ENCODE results near the gene GSK3B. TPM values are rescaled to one million over a fixed set of nuclear protein-coding genes. Genes with fewer than 3 reads are reported as not detected.

GSK3B gene
- total RNA-seq, 1 donor from 2014 or later: 88.6 TPM

- no peak overlapping the region for H3K27ac ChIP-seq
- no peaks in the 10 kb centered on the region for H3K36me3 ChIP-seq
- TF ChIP-seq CTCF (IDR thresholded peaks at IDR 0.05): no peak
- TF ChIP-seq EZH2 (IDR thresholded peaks at IDR 0.05): no peak
- TF ChIP-seq EZH2phosphoT487 (IDR thresholded peaks at IDR 0.05): no peak
- Mint-ChIP-seq H3K27ac (no peak overlapping the region), H3K9me3 (no peaks in the 10 kb centered on the region), H3K36me3 (no peaks in the 10 kb centered on the region), H3K27me3 (ENCODE audit: insufficient read depth, low read depth) (peaks cover 3% of the 10 kb centered on the region), H3K4me3 (no peak overlapping the region), H3K4me1 (peaks cover 36% of the 10 kb centered on the region)
- no peaks in the 10 kb centered on the region for H4K20me1 ChIP-seq (ENCODE audit: low read depth)
- peaks cover 19% of the 10 kb centered on the region for H3F3A ChIP-seq (ENCODE audit: low read depth)
- H3K27me3 ChIP-seq: no peaks in the 10 kb centered on the region
- H3K4me1 ChIP-seq: peaks cover 7% of the 10 kb centered on the region
- no peak overlapping the region for H3K9ac ChIP-seq
- H3K4me3 ChIP-seq: no peak overlapping the region
- DNase-seq (ENCODE audit: low spot score): no peak
- no peaks in the 10 kb centered on the region for H3K9me3 ChIP-seq (ENCODE audit: low read depth)
- H3K79me2 ChIP-seq (ENCODE audit: low read depth): no peaks in the 10 kb centered on the region
- no peak overlapping the region for H3K4me2 ChIP-seq
- no peak overlapping the region for H2AFZ ChIP-seq (replicated peaks)
Measured at GRCh38 chr3:119818937-119819336, 275.3 kb downstream of the GSK3B start.

GRCh38 chr3:119817583-119818363, 276.5 kb downstream of the GSK3B start:
- no peak overlapping the region for H3K4me3 ChIP-seq
- no peaks in the 10 kb centered on the region for H3K79me2 ChIP-seq (ENCODE audit: low read depth)
- no peaks in the 10 kb centered on the region for H3K9me3 ChIP-seq (ENCODE audit: low read depth)
- no peak overlapping the region for H3K4me2 ChIP-seq
- no peaks in the 10 kb centered on the region for H3K4me1 ChIP-seq
- peaks cover 13% of the 10 kb centered on the region for H3F3A ChIP-seq (ENCODE audit: low read depth)
- H3K36me3 ChIP-seq: no peaks in the 10 kb centered on the region
- no peak for TF ChIP-seq EZH2phosphoT487 (IDR thresholded peaks at IDR 0.05)
- no peak for TF ChIP-seq CTCF (IDR thresholded peaks at IDR 0.05)
- TF ChIP-seq EZH2 (IDR thresholded peaks at IDR 0.05): no peak
- H3K27me3 ChIP-seq: no peaks in the 10 kb centered on the region
- H3K27ac ChIP-seq: no peak overlapping the region
- peak; percentile 27 for DNase-seq (ENCODE audit: low spot score)
- Mint-ChIP-seq H3K4me1 (peaks cover 24% of the 10 kb centered on the region), H3K9me3 (no peaks in the 10 kb centered on the region), H3K36me3 (no peaks in the 10 kb centered on the region), H3K27me3 (ENCODE audit: insufficient read depth, low read depth) (peaks cover 7% of the 10 kb centered on the region), H3K27ac (peak overlapping the region; percentile 83), H3K4me3 (no peak overlapping the region)
- no peak overlapping the region for H3K9ac ChIP-seq
- H2AFZ ChIP-seq (replicated peaks): no peak overlapping the region
- H4K20me1 ChIP-seq (ENCODE audit: low read depth): no peaks in the 10 kb centered on the region

GRCh38 chr3:119817071-119817470, 277.2 kb downstream of the GSK3B start:
- Histone ChIP-seq H3K9me3 (ENCODE audit: low read depth) (no peaks in the 10 kb centered on the region), H2AFZ (replicated peaks) (no peak overlapping the region), H3K36me3 (no peaks in the 10 kb centered on the region), H3K27me3 (no peaks in the 10 kb centered on the region), H3K4me3 (no peak overlapping the region), H3K4me2 (no peak overlapping the region), H3K27ac (no peak overlapping the region), H3K9ac (no peak overlapping the region), H4K20me1 (ENCODE audit: low read depth) (no peaks in the 10 kb centered on the region), H3K4me1 (no peaks in the 10 kb centered on the region), H3F3A (ENCODE audit: low read depth) (peaks cover 8% of the 10 kb centered on the region), H3K79me2 (ENCODE audit: low read depth) (no peaks in the 10 kb centered on the region)
- Mint-ChIP-seq H3K4me3 (no peak overlapping the region), H3K4me1 (peaks cover 21% of the 10 kb centered on the region), H3K9me3 (no peaks in the 10 kb centered on the region), H3K27me3 (ENCODE audit: insufficient read depth, low read depth) (peaks cover 7% of the 10 kb centered on the region), H3K27ac (no peak overlapping the region), H3K36me3 (no peaks in the 10 kb centered on the region)
- TF ChIP-seq EZH2 (IDR thresholded peaks at IDR 0.05) (no peak), CTCF (IDR thresholded peaks at IDR 0.05) (no peak), EZH2phosphoT487 (IDR thresholded peaks at IDR 0.05) (no peak)
- no peak for DNase-seq (ENCODE audit: low spot score)

Measured in neural progenitor cell (in vitro differentiated cells).